SIG-M5 treated with dmso at 0.1 percent for 504 hours (cell line): ENCODE data around the gene CD33.

Source experiments
- DNase-seq: peaks from one replicate; lab custom pipeline; 2025; ENCODE audit not compliant: unreplicated experiment; lab: John Stamatoyannopoulos, UW

The CD33 gene

GRCh38 chr19:51258165-51259160 lies 33.6 kb downstream of the CD33 start:
- no peak for DNase-seq

DNA sequence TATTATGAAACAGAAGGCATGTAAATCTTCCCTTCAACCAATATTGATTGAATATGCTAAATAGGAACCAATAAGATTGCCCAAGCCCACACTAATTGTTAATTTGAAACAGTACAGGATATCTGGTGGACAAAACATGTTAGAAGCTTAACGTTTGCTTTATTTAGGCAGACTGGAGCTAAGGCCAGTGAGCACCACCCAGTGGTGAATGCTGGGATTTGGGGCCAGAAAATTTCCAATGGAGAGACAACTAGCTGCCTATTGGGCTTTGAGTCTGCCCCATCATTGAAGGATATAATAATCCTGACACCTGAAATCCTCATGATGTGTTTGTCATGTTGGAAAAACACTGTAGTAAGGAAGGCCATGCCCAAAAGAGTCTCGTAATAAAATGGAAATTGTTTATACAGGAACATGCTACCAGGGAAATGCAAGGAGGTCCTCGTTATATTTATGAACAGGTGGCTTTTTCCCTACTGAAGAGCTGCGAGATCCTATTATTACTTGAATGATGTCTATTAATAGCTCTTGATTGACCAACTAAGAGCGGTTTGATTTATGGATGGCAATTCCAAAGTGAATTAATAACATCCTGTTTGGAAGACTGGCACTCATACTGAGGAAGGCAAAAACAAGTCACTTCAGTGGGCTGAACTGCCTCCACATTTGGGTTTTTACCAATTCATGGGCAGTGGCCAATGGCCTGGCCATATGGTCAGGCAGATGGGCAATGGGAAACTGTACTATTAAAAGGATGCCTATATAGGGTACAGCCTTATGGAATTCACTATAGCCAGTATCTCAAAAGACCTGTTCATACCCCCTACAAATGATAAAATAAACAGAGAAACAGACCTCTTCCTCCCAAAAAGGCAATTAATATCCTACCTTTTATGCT lies 34.7 kb downstream of the CD33 start:
- DNase-seq: peak; percentile 49

DNA sequence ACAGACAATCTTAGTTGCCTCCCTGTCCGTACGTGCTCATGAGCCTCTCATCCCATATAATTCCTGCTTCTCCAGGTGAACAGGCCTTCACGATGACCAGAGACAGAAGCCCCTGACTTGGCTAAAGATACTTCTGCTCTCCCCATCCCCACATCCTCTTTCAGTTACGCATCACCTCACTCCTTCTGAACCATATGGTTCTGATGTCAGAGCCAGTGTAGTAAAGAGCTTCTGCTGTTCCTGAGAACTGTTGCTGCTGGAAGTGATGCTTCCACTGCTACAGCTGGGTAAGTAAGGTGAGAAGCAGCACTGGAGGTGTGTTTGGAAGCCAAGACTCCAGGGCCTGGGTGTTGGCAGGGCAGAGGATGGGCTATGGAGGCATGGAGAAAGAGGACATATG lies 38.9 kb downstream of the CD33 start:
- no peak for DNase-seq

GRCh38 chr19:51271067-51271466 lies 46.2 kb downstream of the CD33 start:
- DNase-seq: no peak

- DNase-seq: peak; percentile 11
Measured at GRCh38 chr19:51272183-51272810, 47.4 kb downstream of the CD33 start.

DNA sequence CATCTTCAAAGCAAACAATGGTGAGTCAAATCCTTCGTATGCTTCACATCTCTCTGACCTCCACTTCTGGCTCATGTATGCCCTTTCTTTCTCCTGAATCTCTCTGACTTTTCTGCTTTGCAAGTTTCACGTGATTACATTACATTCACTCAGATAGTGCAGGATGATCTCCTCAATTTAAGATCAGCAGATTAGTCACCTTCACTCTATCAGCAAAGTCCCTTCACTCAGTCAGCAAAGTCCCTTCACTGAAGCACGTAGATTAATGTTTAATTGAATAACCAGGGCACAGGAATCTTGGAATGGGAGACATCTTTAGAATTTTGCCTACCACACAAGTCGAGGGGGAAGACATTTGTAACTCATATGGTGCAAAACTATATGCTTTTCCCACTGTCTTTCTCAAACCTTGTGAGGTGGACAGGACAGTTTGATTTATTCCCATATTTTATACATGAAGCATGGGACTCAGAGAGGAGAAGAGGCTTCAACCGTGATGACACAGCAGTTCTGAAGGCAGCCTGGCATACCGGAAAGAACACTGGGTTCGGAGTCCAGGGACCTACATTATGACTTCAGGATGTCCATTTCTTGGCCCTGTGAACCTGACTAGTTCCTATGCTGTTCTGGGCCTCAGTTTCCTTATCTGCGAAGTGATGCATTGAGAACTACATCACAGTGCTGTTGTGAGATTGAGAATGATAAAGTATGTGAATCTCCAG lies 49.3 kb downstream of the CD33 start:
- no peak for DNase-seq

DNA sequence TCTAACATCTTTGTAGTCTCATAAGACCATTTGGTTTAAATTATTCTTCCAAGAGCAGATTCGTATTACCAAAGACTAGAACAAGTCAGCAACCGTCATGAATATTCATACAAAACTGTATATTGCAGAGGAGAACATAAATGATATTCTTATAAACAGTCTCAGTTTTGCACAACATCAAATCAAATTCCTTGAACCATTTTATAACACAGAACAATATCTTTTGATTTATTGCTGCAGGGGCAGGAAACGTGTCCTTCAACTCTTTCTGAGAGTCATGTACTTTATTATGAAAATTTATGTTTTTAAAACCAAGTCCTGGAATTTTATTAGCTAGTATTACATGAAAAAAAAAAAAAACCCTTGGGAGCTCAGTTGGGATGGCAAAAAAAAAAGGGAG lies 52.2 kb downstream of the CD33 start:
- DNase-seq: no peak

DNA sequence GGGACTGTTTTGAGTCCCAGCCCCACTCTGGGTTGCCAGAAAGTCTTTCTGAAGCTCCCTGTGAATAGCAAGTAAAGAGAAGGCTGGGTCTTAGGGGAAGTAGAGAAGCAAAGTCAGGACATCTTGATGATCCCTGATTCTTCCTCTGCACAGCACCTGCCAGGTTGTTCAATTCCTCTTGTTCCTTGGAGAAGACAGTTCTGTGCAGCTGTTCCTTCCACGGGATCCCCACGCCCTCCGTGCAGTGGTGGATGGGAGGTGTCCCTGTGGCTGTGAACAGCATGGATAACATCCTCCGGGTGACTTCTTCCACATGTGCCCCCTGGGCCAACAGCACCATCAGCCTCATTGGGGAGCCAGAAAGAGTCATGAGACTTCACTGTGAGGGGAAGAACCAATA lies 57.5 kb downstream of the CD33 start:
- no peak for DNase-seq

- DNase-seq: no peak
Measured at GRCh38 chr19:51285682-51286081, 60.8 kb downstream of the CD33 start.
